Parathyroid adenoma (tissue), 2 donors: ENCODE measurements around the gene KRTAP10-7.
"Not testable (repeated sequence)": the region's sequence is repeated elsewhere in the genome, so short reads cannot be mapped to it uniquely, and the experiment has no call there.

Experiments
- H2AFZ ChIP-seq: fragments of 300-600 bp; sonication (generic); one replicate; pipeline ENCODE4 v1.7.0; 2017; ENCODE audit warnings: antibody characterized with exemption, mild to moderate bottlenecking
- H3K27ac ChIP-seq: fragments of 300-600 bp; sonication (generic); one replicate; pipeline ENCODE4 v1.7.0; 2017
- H3K27me3 ChIP-seq: fragments of 300-600 bp; sonication (generic); one replicate; pipeline ENCODE4 v1.7.0; 2017; ENCODE audit warnings: low read length; ENCODE audit not compliant: control insufficient read depth, insufficient read depth
- H3K36me3 ChIP-seq: fragments of 300-600 bp; sonication (generic); one replicate; pipeline ENCODE4 v1.7.0; 2017; ENCODE audit warnings: low read length; ENCODE audit not compliant: control insufficient read depth, insufficient read depth
- H3K4me1 ChIP-seq: fragments of 300-600 bp; sonication (generic); one replicate; pipeline ENCODE4 v1.7.0; 2017; ENCODE audit warnings: control low read depth
- H3K4me2 ChIP-seq: fragments of 300-600 bp; sonication (generic); one replicate; pipeline ENCODE4 v1.7.0; 2017; ENCODE audit warnings: low read length
- H3K4me3 ChIP-seq: fragments of 300-600 bp; sonication (generic); one replicate; pipeline ENCODE4 v1.7.0; 2017; ENCODE audit warnings: low read depth, low read length
- H3K79me2 ChIP-seq: fragments of 300-600 bp; sonication (generic); one replicate; pipeline ENCODE4 v1.7.0; 2017; ENCODE audit warnings: control low read depth
- H3K9ac ChIP-seq: fragments of 300-600 bp; sonication (generic); one replicate; pipeline ENCODE4 v1.7.0; 2017; ENCODE audit warnings: mild to moderate bottlenecking
- H3K9me3 ChIP-seq: fragments of 300-600 bp; sonication (generic); one replicate; pipeline ENCODE4 v1.7.0; 2017; ENCODE audit warnings: low read length; ENCODE audit not compliant: control insufficient read depth
- TF ChIP-seq, protein P1 (sequence below): fragments of 300-600 bp; sonication (generic); IDR thresholded peaks from one replicate; pipeline ENCODE4 v1.7.0; 2017; ENCODE audit warnings: antibody characterized with exemption, mild to moderate bottlenecking
- donor health status: primary hyperparathyroidism.

Gene KRTAP10-7

DNA sequence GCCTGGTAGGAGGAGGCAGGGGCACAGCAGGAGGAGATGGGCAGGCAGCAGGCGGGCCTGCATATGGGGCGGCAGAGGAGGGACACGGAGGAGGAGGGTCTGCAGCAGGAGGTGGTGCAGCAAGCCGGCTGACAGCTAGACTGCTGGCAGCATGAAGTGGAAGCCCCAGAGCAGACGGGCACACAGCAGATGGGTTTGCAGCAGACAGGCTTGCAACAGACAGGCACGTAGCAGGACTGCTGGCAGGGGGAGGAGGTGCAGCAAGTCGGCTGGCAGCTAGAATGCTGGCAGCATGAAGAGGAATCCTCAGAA, 20.6 kb upstream of the KRTAP10-7 start:
- Histone ChIP-seq H3K27ac (no peak overlapping the region), H3K4me3 (no peak overlapping the region), H3K9ac (no peak overlapping the region)

DNA sequence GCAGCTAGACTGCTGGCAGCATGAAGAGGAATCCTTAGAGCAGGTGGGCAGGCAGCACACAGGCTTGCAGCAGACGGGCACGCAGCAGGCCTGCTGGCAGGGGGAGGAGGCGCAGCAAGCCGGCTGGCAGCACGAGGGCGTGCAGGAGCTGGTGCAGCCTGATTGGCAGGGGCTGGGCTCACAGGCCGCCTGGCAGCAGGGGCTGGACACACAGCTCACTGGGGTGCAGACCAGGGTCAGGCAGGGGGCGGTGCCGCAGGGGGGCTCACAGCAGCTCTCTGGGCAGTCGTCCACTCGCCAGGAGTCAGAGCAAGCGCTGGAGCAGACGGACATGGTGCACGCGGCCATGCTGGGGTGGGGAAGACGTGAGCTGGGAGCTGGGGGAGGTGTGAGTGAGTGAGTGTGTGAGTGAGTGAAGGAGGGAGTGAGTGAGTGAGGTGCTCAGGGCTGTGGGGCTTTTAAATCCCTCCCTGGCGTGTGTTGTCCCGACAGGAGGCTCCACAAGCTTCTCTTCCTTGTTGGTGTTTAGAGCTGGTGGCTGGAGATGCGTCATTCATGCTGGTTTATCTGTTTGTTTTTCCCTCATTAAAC, 20.1 kb upstream of the KRTAP10-7 start, which contains the start of gene KRTAP10-5:
KRTAP10-5 (minus strand) TSS at position 374 of the 591 bp plus-strand sequence; CDS start at position 348, 26 bp downstream.
- H3K9me3 ChIP-seq, H3K4me2 ChIP-seq, H2AFZ ChIP-seq, H3K4me1 ChIP-seq, H3K27ac ChIP-seq, H3K36me3 ChIP-seq, H3K4me3 ChIP-seq, H3K27me3 ChIP-seq, H3K79me2 ChIP-seq, H3K9ac ChIP-seq: not testable (repeated sequence)

More for the DNA sequence above, 20.6 kb upstream of the KRTAP10-7 start:
- TF ChIP-seq, protein P1, sequence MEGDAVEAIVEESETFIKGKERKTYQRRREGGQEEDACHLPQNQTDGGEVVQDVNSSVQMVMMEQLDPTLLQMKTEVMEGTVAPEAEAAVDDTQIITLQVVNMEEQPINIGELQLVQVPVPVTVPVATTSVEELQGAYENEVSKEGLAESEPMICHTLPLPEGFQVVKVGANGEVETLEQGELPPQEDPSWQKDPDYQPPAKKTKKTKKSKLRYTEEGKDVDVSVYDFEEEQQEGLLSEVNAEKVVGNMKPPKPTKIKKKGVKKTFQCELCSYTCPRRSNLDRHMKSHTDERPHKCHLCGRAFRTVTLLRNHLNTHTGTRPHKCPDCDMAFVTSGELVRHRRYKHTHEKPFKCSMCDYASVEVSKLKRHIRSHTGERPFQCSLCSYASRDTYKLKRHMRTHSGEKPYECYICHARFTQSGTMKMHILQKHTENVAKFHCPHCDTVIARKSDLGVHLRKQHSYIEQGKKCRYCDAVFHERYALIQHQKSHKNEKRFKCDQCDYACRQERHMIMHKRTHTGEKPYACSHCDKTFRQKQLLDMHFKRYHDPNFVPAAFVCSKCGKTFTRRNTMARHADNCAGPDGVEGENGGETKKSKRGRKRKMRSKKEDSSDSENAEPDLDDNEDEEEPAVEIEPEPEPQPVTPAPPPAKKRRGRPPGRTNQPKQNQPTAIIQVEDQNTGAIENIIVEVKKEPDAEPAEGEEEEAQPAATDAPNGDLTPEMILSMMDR = no peak
- no peak overlapping the region for H2AFZ ChIP-seq
- no peaks in the 10 kb centered on the region for H3K27me3 ChIP-seq
- no peaks in the 10 kb centered on the region for H3K4me1 ChIP-seq
- no peaks in the 10 kb centered on the region for H3K9me3 ChIP-seq
- H3K79me2 ChIP-seq = no peaks in the 10 kb centered on the region
- H3K4me2 ChIP-seq = no peak overlapping the region
- no peaks in the 10 kb centered on the region for H3K36me3 ChIP-seq

DNA sequence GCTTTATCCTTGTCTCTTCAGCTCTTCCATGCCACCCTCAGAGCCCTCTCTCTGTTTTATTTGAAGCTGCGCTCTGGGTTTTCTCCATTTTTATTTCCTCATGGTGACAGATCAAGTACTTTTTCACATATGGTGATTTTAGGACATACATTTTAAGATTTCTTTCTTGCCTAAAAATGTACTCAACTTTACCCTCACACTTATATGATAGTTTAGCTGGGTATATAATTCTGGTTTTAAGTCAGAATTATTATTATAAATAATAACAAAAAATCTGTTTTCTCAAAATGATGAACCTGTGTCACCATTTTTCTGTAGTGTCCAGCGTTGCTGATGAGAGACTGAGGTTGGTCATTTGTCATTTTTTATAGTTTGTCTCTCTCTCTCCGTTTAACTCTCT, 19.2 kb upstream of the KRTAP10-7 start:
- Histone ChIP-seq H3K9ac (no peak overlapping the region), H3K9me3 (no peaks in the 10 kb centered on the region), H3K4me3 (no peak overlapping the region), H3K27me3 (no peaks in the 10 kb centered on the region), H2AFZ (no peak overlapping the region), H3K27ac (no peak overlapping the region), H3K36me3 (no peaks in the 10 kb centered on the region), H3K4me2 (no peak overlapping the region), H3K4me1 (no peaks in the 10 kb centered on the region), H3K79me2 (no peaks in the 10 kb centered on the region)
- TF ChIP-seq, protein P1 = no peak

DNA sequence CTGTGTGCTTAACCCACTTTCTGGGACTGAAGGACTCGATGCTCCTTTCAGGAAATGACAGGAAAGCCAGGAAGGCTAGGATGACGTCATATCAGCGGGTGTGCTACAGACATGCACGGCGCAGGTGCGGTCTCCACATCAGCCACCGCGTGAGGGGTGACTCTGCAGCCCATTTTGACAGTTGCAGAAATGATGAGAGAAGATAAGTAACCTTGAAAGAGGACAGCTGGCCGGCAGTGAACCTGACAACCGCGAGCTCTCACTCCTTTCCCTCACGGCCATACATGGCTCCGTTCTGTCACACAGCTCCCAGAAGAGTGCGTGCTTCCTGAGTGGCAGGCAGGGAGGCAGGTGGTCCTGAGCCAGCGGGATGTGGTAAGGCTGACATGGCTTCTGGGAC, 18.3 kb upstream of the KRTAP10-7 start:
- no peak overlapping the region for H3K4me2 ChIP-seq
- H3K9ac ChIP-seq = no peak overlapping the region
- H3K79me2 ChIP-seq = no peaks in the 10 kb centered on the region
- H3K4me1 ChIP-seq = no peaks in the 10 kb centered on the region
- no peak overlapping the region for H3K4me3 ChIP-seq
- TF ChIP-seq, protein P1 = no peak
- no peak overlapping the region for H2AFZ ChIP-seq
- no peak overlapping the region for H3K27ac ChIP-seq
- no peaks in the 10 kb centered on the region for H3K36me3 ChIP-seq
- no peaks in the 10 kb centered on the region for H3K9me3 ChIP-seq
- H3K27me3 ChIP-seq = no peaks in the 10 kb centered on the region

DNA sequence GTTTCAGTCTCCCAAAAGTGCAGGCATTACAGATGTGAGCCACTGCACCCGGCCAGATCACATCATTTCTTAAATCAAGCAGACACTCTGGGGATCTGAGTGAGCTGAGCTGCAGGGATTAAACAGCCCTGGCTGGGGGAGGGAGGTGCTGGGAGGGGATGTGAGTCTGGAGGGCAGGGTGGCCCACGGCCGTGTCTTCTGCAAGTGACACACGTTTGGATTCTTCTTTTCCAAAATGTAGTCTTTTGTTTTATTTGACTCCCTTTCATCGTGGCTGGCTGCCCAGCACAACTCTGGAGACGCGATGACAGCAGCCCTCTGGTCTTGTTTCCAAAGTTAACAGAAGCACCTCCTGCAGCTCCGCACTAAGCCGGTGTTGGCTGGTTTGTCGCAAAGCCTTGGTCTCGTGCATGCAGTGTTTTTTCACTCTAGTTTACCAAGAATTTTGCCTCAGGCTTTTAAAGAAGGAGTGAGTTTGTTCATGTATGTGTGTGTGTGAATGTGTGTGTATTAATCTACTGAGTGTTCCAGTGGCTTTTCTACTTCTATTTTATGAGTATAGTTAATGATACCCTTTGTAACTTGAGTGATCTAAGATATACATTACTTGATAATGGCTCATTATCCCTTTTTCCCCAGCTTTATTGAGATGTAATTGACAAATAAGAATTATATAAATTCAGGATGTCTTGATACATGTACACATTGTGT, 17.2 kb upstream of the KRTAP10-7 start:
- Histone ChIP-seq H3K79me2 (no peaks in the 10 kb centered on the region), H3K9ac (no peak overlapping the region), H3K4me1 (no peaks in the 10 kb centered on the region), H3K4me2 (no peak overlapping the region), H3K9me3 (no peaks in the 10 kb centered on the region), H3K36me3 (no peaks in the 10 kb centered on the region), H3K27ac (no peak overlapping the region), H3K4me3 (no peak overlapping the region), H2AFZ (no peak overlapping the region), H3K27me3 (no peaks in the 10 kb centered on the region)
- TF ChIP-seq, protein P1 = no peak
